Spleen (tissue), 11 donors: Measurements from ENCODE around the gene RHBDD3. TPM values are rescaled to one million over a fixed set of nuclear protein-coding genes. Genes with fewer than 3 reads are reported as not detected.
A peak's percentile ranks its signal among the peaks of the same experiment; 100 is the strongest.

Experiments used
- DNase-seq: peaks from one replicate; pipeline ENCODE4 v3.0.0-alpha.2; 2020
- H3K27ac ChIP-seq, 8 donors: fragments of 200-600 bp; sonication (generic) in 7 of 8; 1 replicate in 4 of 8; 2 replicates in 4 of 8; pipeline versions ENCODE4 v1.5.0 to v1.8.0; 2016 to 2021; ENCODE audit warnings: inconsistent platforms in 4 of 8, mild to moderate bottlenecking in 4 of 8, moderate library complexity in 1 of 8
- H3K27me3 ChIP-seq, 7 donors: fragments of 200-600 bp; sonication (generic) in 6 of 7; replicated peaks in 1 of 7; 1 replicate in 4 of 7; 2 replicates in 3 of 7; pipeline versions ENCODE4 v1.5.0 to v1.8.0; 2016 to 2021; ENCODE audit warnings: inconsistent platforms in 3 of 7, mild to moderate bottlenecking in 1 of 7
- H3K36me3 ChIP-seq, 6 donors: fragments of 200-600 bp; sonication (generic) in 5 of 6; 1 replicate in 4 of 6; 2 replicates in 2 of 6; pipeline versions ENCODE4 v1.5.0 to v1.8.0; 2016 to 2021; ENCODE audit warnings: inconsistent platforms in 2 of 6
- H3K4me1 ChIP-seq, 6 donors: fragments of 200-600 bp; sonication (generic) in 5 of 6; 1 replicate in 3 of 6; 2 replicates in 3 of 6; pipeline versions ENCODE4 v1.5.0 to v1.8.0; 2016 to 2021; ENCODE audit warnings: inconsistent platforms in 3 of 6
- H3K4me3 ChIP-seq, 8 donors: fragments of 200-600 bp; sonication (generic) in 7 of 8; 1 replicate in 4 of 8; 2 replicates in 4 of 8; pipeline versions ENCODE4 v1.5.0 to v1.8.0; 2016 to 2021; ENCODE audit warnings: inconsistent platforms in 4 of 8, mild to moderate bottlenecking in 4 of 8, moderate library complexity in 2 of 8
- H3K9me3 ChIP-seq, 8 donors: fragments of 200-600 bp; sonication (generic) in 7 of 8; 1 replicate in 4 of 8; 2 replicates in 4 of 8; pipeline versions ENCODE4 v1.5.0 to v1.8.0; 2016 to 2021; ENCODE audit warnings: inconsistent platforms in 4 of 8
- CTCF ChIP-seq, 11 experiments: fragments of 200-600 bp in 7 of 11; fragments of 450-650 bp in 4 of 11; sonication (generic) in 4 of 11; IDR thresholded peaks in 8 of 11; conservative IDR thresholded peaks in 3 of 11; 1 replicate in 7 of 11; 2 replicates in 4 of 11; pipeline versions ENCODE4 v1.4.0 to v1.8.0; 2016 to 2021; ENCODE audit warnings: antibody characterized with exemption in 11 of 11, inconsistent platforms in 4 of 11, mild to moderate bottlenecking in 1 of 11
- POLR2A ChIP-seq, 3 donors: fragments of 450-650 bp; IDR thresholded peaks; one replicate each; pipeline ENCODE4 v1.5.1; 2017; ENCODE audit warnings: antibody characterized with exemption in 3 of 3, mild to moderate bottlenecking in 1 of 3
- POLR2AphosphoS5 ChIP-seq, 3 donors: sonication (generic); formaldehyde crosslinking; IDR thresholded peaks; one replicate each; pipeline ENCODE4 v1.5.1; 2017; ENCODE audit warnings: antibody characterized with exemption in 3 of 3
- WGBS, 5 donors: extraction: QIAGEN DNeasy Blood & Tissue Kit in 3 of 5; methylation state at CpG; one replicate each; pipeline versions ENCODE4 v1.1.5 to v1.1.7; 2013 to 2018; 5-methylcytosine and 5-hydroxymethylcytosine counted together
- intact Hi-C: fragments of 100-400 bp; cut with DNase I; formaldehyde crosslinking; loops from one replicate; pipeline ENCODE4 v1.15.0; 2023; ENCODE audit warnings: low total_unique reads
- polyA plus RNA-seq, 3 donors: library from polyadenylated mRNA; stranded (reverse); fragments of 200-250 nt; gene quantifications; one replicate each; pipeline ENCODE4 v1.2.1, GENCODE V29; 2013
- total RNA-seq, 7 donors: library from RNA; depleted of rRNA in 3 of 7; stranded (reverse); fragments of >200 nt in 3 of 7; fragmentation: NEBNext Ultra II Directional in 4 of 7; extraction: Animal tissue kit (Norgen Biotek cat#: 25700) in 4 of 7; gene quantifications; one replicate each; pipeline versions ENCODE4 v1.1.0 to v1.2.1, GENCODE V29; 2016 to 2021
- donor health status: healthy with polysubstance abuse.
- donor health status: DM: no; HTN: no; CAD: no; lungs with moderate emphysema.
- donor health status: DM: no; HTN: no; CAD: no.
- donor health status: Bipolar disorder and iron deficiency.
- donor health status: healthy.
- donor health status: DM: no; HTN: no; CAD: no.
- donor health status: DM: yes; HTN: yes; CAD: no.

The RHBDD3 gene
- total and polyA plus RNA-seq, 10 donors = 16.3 to 45.8 (median 24.7) TPM

- DNase-seq = no peak
- peak overlapping the region; percentile 98 to 100 (median 99) for H3K27ac ChIP-seq
- 0 to 1% (median 0%) methylated on average over 34 to 51 of the region's 51 CpGs for WGBS, 5 donors
- H3K4me3 ChIP-seq = peak overlapping the region; percentile 80 to 99 (median 96)
- TF ChIP-seq POLR2AphosphoS5 (IDR thresholded peaks at IDR 0.05) (no peak), POLR2A (IDR thresholded peaks at IDR 0.05) (no peak), CTCF (IDR thresholded peaks at IDR 0.05 in 8 of 11, conservative IDR thresholded peaks at IDR 0.05 in 3 of 11) (no peak)
- no peaks in the 10 kb centered on the region for H3K9me3 ChIP-seq
- peaks cover 51 to 80% (median 68%) of the 10 kb centered on the region in 6 donors for H3K4me1 ChIP-seq
- H3K36me3 ChIP-seq = peaks cover 0 to 55% (median 17%) of the 10 kb centered on the region in 6 donors
- no peaks in the 10 kb centered on the region for H3K27me3 ChIP-seq
- intact Hi-C loops = no loop called here
Measured at GRCh38 chr22:29268511-29269229, 889 bp upstream of the RHBDD3 start.

- H3K27me3 ChIP-seq = no peaks in the 10 kb centered on the region
- TF ChIP-seq CTCF (IDR thresholded peaks at IDR 0.05 in 8 of 11, conservative IDR thresholded peaks at IDR 0.05 in 3 of 11) (no peak), POLR2AphosphoS5 (IDR thresholded peaks at IDR 0.05) (no peak), POLR2A (IDR thresholded peaks at IDR 0.05) (no peak)
- H3K4me1 ChIP-seq = peaks cover 42 to 72% (median 57%) of the 10 kb centered on the region in 6 donors
- peak overlapping the region; percentile 80 to 99 (median 96) for H3K4me3 ChIP-seq
- no peaks in the 10 kb centered on the region for H3K9me3 ChIP-seq
- DNase-seq = no peak
- H3K27ac ChIP-seq = peak overlapping the region; percentile 98 to 100 (median 99)
- intact Hi-C loops = no loop called here
- H3K36me3 ChIP-seq = peaks cover 0 to 53% (median 5%) of the 10 kb centered on the region in 6 donors
- 0 to 2% (median 0%) methylated on average over 17 to 32 of the region's 32 CpGs for WGBS, 5 donors
Measured at GRCh38 chr22:29267462-29267857, 321 bp downstream of the RHBDD3 start.

DNA sequence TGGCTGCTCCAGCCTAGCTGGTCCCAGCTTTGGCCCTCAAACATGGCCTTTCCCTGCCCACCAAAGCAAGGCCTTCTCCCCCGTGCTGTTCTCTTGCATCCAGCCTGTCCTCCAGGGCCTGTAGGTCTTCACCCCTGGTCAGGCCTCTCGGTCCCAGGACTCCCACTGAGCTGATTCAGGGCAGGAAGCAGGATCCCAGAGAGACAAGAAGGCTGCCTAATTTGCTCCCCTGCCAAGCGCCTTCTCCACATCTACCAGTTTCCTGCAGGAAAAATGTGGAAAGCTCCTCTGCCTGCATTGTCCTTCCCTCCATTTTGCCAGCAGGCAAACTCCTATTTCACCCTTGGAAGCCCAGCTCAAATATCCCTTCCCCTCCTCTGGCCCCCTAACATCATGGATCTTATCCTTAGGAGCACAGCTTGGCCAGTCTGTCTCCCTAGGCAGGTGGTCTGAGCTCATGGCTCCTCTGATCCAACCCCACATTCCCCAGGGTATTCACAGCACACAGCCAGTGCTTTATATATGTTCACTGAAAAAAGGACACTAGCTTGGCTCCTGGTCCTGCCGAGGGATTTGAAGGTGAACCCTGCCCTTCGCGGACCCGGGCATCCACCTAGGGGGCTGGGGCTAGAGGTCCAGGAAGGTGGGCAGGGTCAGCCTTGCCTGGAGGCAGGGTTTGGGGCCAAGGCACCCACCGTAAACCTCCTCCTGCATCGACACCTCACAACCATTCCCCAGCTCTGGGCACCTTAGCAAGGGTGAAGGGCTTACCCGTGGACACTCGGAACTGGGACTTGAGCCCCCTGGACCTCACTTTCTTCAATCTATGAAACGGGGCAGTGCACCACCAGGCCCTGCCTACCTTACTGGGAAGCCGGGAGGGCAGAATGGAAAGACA lies 968 bp downstream of the RHBDD3 start:
- Histone ChIP-seq H3K27me3 (no peaks in the 10 kb centered on the region), H3K4me3 (peak overlapping the region; percentile 80 to 99 (median 96)), H3K9me3 (no peaks in the 10 kb centered on the region), H3K4me1 (peaks cover 37 to 65% (median 51%) of the 10 kb centered on the region in 6 donors), H3K36me3 (peaks cover 0 to 52% (median 2%) of the 10 kb centered on the region in 6 donors), H3K27ac (peak overlapping the region; percentile 98 to 100 (median 99))
- TF ChIP-seq POLR2A (IDR thresholded peaks at IDR 0.05) = no peak
- no peak for TF ChIP-seq POLR2AphosphoS5 (IDR thresholded peaks at IDR 0.05)
- TF ChIP-seq CTCF (IDR thresholded peaks at IDR 0.05 in 8 of 11, conservative IDR thresholded peaks at IDR 0.05 in 3 of 11) = no peak
- peak; percentile 79 for DNase-seq
- 14 to 20% (median 18%) methylated on average over 11 to 13 of the region's 13 CpGs for WGBS, 5 donors
- intact Hi-C loops = no loop called here
